GM13977 (cell line): ENCODE measurements around the gene BRSK2.
"Not testable (repeated sequence)": the region's sequence is repeated elsewhere in the genome, so short reads cannot be mapped to it uniquely, and the experiment has no call there.

ENCODE experiments used
- DNase-seq: peaks from one replicate; pipeline ENCODE4 v3.0.0; 2012; ENCODE audit warnings: low spot score
- in situ Hi-C: fragments of 300-500 bp; cut with MboI; formaldehyde crosslinking; loops from one replicate; pipeline ENCODE4 v1.12.0; 2022; ENCODE audit warnings: low sequenced_read_pairs, low pct_unique_long_range_greater_than_20kb, mixed read lengths, inconsistent platforms; ENCODE audit not compliant: unreplicated experiment
- TF ChIP-seq, protein P1 (sequence below): IDR thresholded peaks from 2 replicates; pipeline ENCODE4 v1.5.1; 2012; ENCODE audit warnings: mild to moderate bottlenecking, control low read depth; ENCODE audit not compliant: insufficient read depth; ENCODE audit errors: extremely low read depth, missing control alignments

BRSK2 gene

DNA sequence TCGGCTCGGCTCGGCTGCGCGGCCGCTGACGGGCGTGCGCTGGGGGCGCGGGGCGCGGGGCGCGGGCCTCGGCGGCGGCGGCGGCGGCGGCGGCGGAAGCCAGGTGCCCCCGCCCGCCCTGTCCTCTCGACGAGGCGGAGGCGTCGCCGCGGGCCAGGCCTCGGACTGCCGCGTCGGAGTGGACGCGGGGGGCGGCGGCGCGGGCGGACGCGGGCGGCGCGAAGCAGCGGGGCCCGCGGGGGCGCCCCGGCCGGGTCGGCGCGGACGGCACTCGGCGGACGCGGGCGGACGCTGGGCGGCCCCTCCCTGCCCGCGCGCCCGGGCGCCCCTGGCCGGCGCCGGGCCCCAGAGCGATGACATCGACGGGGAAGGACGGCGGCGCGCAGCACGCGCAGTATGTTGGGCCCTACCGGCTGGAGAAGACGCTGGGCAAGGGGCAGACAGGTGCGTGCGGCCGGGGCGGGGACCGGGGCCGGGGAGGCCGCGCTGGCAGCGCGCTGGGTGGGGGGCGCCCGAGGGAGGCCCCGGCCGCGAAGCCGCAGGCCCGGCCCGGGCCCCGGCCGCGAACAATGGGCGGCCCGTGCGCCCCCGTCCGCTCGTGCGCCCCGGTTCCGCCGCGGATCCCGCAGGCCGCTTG is at the start of gene BRSK2:
BRSK2 (plus strand) TSS at position 3 of the 637 bp plus-strand sequence; CDS start at position 354, 351 bp downstream.
- DNase-seq = no peak
- TF ChIP-seq, protein P1, sequence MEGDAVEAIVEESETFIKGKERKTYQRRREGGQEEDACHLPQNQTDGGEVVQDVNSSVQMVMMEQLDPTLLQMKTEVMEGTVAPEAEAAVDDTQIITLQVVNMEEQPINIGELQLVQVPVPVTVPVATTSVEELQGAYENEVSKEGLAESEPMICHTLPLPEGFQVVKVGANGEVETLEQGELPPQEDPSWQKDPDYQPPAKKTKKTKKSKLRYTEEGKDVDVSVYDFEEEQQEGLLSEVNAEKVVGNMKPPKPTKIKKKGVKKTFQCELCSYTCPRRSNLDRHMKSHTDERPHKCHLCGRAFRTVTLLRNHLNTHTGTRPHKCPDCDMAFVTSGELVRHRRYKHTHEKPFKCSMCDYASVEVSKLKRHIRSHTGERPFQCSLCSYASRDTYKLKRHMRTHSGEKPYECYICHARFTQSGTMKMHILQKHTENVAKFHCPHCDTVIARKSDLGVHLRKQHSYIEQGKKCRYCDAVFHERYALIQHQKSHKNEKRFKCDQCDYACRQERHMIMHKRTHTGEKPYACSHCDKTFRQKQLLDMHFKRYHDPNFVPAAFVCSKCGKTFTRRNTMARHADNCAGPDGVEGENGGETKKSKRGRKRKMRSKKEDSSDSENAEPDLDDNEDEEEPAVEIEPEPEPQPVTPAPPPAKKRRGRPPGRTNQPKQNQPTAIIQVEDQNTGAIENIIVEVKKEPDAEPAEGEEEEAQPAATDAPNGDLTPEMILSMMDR = no peak
- in situ Hi-C loops = no loop called here

- DNase-seq = no peak
- in situ Hi-C loops = no loop called here
- TF ChIP-seq, protein P1 = no peak
Measured at GRCh38 chr11:1340111-1340510, 49.6 kb upstream of the BRSK2 start.

DNA sequence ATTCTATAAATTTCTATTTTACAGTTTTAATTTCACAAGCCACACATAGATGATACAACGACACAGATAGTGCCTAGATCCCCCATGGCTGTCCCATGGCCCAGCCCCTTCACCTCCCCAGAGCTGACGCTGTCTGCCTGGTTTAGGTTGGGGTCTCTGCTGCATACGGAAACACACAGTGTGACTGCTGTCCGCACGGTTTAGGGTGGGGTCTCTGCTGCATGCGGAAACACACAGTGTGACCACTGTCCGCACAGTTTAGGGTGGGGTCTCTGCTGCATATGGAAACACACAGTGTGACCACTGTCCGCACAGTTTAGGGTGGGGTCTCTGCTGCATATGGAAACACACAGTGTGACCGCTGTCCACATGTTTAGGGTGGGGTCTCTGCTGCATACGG is 48.5 kb upstream of the BRSK2 start:
- DNase-seq, in situ Hi-C loops: not testable (repeated sequence)

DNA sequence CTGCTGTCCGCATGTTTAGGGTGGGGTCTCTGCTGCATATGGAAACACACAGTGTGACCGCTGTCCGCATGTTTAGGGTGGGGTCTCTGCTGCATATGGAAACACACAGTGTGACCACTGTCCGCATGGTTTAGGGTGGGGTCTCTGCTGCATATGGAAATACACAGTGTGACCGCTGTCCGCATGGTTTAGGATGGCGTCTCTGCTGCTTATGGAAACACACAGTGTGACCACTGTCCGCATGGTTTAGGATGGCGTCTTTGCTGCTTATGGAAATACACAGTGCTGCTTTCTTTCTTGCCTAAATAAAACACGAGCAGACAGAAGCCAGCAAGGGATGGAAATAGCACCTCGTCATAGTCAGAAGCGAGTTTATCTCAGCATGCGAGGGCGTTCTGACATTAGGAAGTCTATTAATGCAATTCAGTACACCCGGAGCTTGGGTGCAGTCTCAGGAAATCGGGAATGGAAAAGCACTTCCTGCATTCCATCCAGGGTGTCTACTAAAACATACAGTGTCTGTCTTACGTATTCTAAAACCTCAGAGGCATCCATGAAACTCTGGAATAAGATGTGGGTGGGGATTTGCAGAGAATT is 47.7 kb upstream of the BRSK2 start:
- no peak for DNase-seq
- in situ Hi-C loops = no loop called here

GRCh38 chr11:1342946-1343345 is 46.8 kb upstream of the BRSK2 start:
- DNase-seq = no peak
- TF ChIP-seq, protein P1 = no peak
- in situ Hi-C loops = no loop called here

More for the DNA sequence above, 47.7 kb upstream of the BRSK2 start:
- TF ChIP-seq, protein P1 = no peak

- in situ Hi-C loops = no loop called here
- DNase-seq = no peak
- TF ChIP-seq, protein P1 = no peak
Measured at GRCh38 chr11:1343391-1344055, 46.2 kb upstream of the BRSK2 start.

DNA sequence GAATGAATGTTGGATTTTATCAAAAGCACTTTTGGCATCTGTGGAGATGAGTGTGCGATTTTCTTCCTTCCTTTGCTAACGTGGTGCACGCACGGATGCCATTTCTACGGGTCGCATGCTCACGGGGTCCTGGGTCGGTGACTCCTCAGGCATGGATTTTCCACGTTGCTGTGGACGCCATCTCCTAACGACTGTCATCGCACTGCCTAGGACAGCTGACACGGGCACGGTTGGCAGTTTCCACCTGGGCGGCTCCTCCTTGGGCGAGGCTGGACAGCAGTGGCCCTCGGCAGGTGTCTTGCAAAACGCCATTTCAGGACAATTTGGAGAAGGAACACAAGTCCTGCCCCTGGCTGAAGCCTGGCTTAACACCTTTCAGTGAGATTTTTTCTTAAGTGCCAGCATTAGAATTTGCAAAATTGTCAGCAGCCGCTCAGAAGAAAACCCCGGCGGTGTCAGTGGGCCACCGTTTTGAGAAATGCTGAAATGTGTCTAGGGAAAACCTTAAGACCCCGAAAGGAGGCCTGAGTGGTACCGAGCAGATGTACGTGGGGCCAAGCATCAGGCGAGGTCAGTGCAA is 45.6 kb upstream of the BRSK2 start:
- in situ Hi-C loops = no loop called here
- no peak for DNase-seq
- TF ChIP-seq, protein P1 = no peak
